Mesangial cell (primary cell): ENCODE data around the gene TMSB15C. TPM values are rescaled to one million over a fixed set of nuclear protein-coding genes. Genes with fewer than 3 reads are reported as not detected.

ENCODE experiments used
- total RNA-seq: library from RNA; depleted of rRNA; stranded (reverse); fragments of >200 nt; gene quantifications from 2 replicates; pipeline ENCODE4 v1.2.3, GENCODE V29; 2015

The TMSB15C gene
- 2.0 and 2.5 TPM in 2 replicates for total RNA-seq

GRCh38 chrX:104075778-104076445, at the start of gene TMSB15C:
TSS of gene TMSB15C (minus strand) at chrX:104076236.

GRCh38 chrX:104112326-104112951, 36.4 kb upstream of the TMSB15C start, which contains the start of gene ZCCHC18:
TSS of gene ZCCHC18 (plus strand) at chrX:104112523. CDS start at chrX:104114112, 1,589 bp downstream.

GRCh38 chrX:104039689-104040505, 36.1 kb downstream of the TMSB15C start, which contains the start of gene H2BW2:
TSS of gene H2BW2 (plus strand) at chrX:104039956. CDS start at chrX:104039995, 39 bp downstream.

Other genes with a start within 250 kb of the TMSB15C start
- 0.16 and 0.51 TPM in 2 replicates for gene RAB9B, start 244.0 kb downstream of the TMSB15C start, total RNA-seq
- 4.2 and 13.7 TPM in 2 replicates for gene TMSB15B, start 113.6 kb downstream of the TMSB15C start, total RNA-seq
- gene H2BW1, start 62.5 kb downstream of the TMSB15C start, total RNA-seq = not detected in 2 replicates
- not detected in 2 replicates for gene H2BW2, start 36.3 kb downstream of the TMSB15C start, total RNA-seq
- gene ZCCHC18, start 36.3 kb upstream of the TMSB15C start, total RNA-seq = 1.3 and 3.2 TPM in 2 replicates
- gene SLC25A53, start 80.8 kb upstream of the TMSB15C start, total RNA-seq = 2.3 and 4.4 TPM in 2 replicates
- 14.7 and 18.1 TPM in 2 replicates for gene FAM199X, start 90.2 kb upstream of the TMSB15C start, total RNA-seq
- gene ESX1, start 178.7 kb upstream of the TMSB15C start, total RNA-seq = 0.33 TPM in 1 of 2 replicates, not detected in the other